ENCODE results near the gene SASH1. TPM values are rescaled to one million over a fixed set of nuclear protein-coding genes. Genes with fewer than 3 reads are reported as not detected.
A peak's percentile ranks its signal among the peaks of the same experiment; 100 is the strongest.

The SASH1 gene
- total RNA-seq, 1 donor from 2014 or later, result 106 TPM

GRCh38 chr6:148460876-148461646, 118.4 kb downstream of the SASH1 start:
- no peak for DNase-seq

- no peak for DNase-seq
Observed at GRCh38 chr6:148461986-148462577, 119.4 kb downstream of the SASH1 start.

GRCh38 chr6:148463671-148464070, 121.0 kb downstream of the SASH1 start:
- no peak for DNase-seq

GRCh38 chr6:148464319-148465010, 121.8 kb downstream of the SASH1 start:
- peak; percentile 85 for DNase-seq

GRCh38 chr6:148465011-148465335, 122.3 kb downstream of the SASH1 start:
- no peak for DNase-seq

GRCh38 chr6:148465670-148466069, 123.0 kb downstream of the SASH1 start:
- no peak for DNase-seq

GRCh38 chr6:148466158-148466557, 123.5 kb downstream of the SASH1 start:
- no peak for DNase-seq

- no peak for DNase-seq
Observed at GRCh38 chr6:148467926-148468325, 125.3 kb downstream of the SASH1 start.

- no peak for DNase-seq
Observed at GRCh38 chr6:148470156-148470555, 127.5 kb downstream of the SASH1 start.

- DNase-seq, result no peak
Observed at GRCh38 chr6:148470606-148471465, 128.2 kb downstream of the SASH1 start.

- no peak for DNase-seq
Observed at GRCh38 chr6:148471624-148472159, 129.1 kb downstream of the SASH1 start.

- no peak for DNase-seq
Observed at GRCh38 chr6:148472171-148473105, 129.8 kb downstream of the SASH1 start.

GRCh38 chr6:148479497-148479896, 136.9 kb downstream of the SASH1 start:
- DNase-seq, result no peak

- DNase-seq, result no peak
Observed at GRCh38 chr6:148487461-148487860, 144.8 kb downstream of the SASH1 start.

- peak; percentile 33 for DNase-seq
Observed at GRCh38 chr6:148491638-148492251, 149.1 kb downstream of the SASH1 start.

GRCh38 chr6:148492654-148493290, 150.1 kb downstream of the SASH1 start:
- peak; percentile 91 for DNase-seq

- peak; percentile 83 for DNase-seq
Observed at GRCh38 chr6:148493424-148493823, 150.8 kb downstream of the SASH1 start.

GRCh38 chr6:148494226-148494625, 151.6 kb downstream of the SASH1 start:
- DNase-seq, result peak; percentile 49

- DNase-seq, result no peak
Observed at GRCh38 chr6:148495029-148495428, 152.4 kb downstream of the SASH1 start.

- peak; percentile 25 for DNase-seq
Observed at GRCh38 chr6:148497257-148497656, 154.6 kb downstream of the SASH1 start.
